ENCODE results near the gene HMGA1.

HMGA1 gene

GRCh38 chr6:34223381-34223955 lies 13.2 kb upstream of the HMGA1 start:
- H3K36me3 ChIP-seq (ENCODE audit: control insufficient read depth, insufficient read depth, low read length) = no peaks in the 10 kb centered on the region
- no peak for TF ChIP-seq CTCF (IDR thresholded peaks at IDR 0.05)
- no peak overlapping the region for H3K9ac ChIP-seq
- H3K27ac ChIP-seq = peak overlapping the region; percentile 27
- H3K4me3 ChIP-seq (ENCODE audit: low read depth, low read length) = peak overlapping the region; percentile 39
- peak overlapping the region; percentile 91 for H2AFZ ChIP-seq
- no peaks in the 10 kb centered on the region for H3K27me3 ChIP-seq (ENCODE audit: control insufficient read depth, insufficient read depth, low read length)
- H3K79me2 ChIP-seq = no peaks in the 10 kb centered on the region
- peak overlapping the region; percentile 79 for H3K4me2 ChIP-seq (ENCODE audit: low read length)
- peaks cover 18% of the 10 kb centered on the region for H3K4me1 ChIP-seq
- H3K9me3 ChIP-seq (ENCODE audit: control insufficient read depth, low read length) = no peaks in the 10 kb centered on the region

- H2AFZ ChIP-seq = peak overlapping the region; percentile 94
- peak overlapping the region; percentile 79 for H3K4me2 ChIP-seq (ENCODE audit: low read length)
- H3K9me3 ChIP-seq (ENCODE audit: control insufficient read depth, low read length) = no peaks in the 10 kb centered on the region
- no peaks in the 10 kb centered on the region for H3K36me3 ChIP-seq (ENCODE audit: control insufficient read depth, insufficient read depth, low read length)
- TF ChIP-seq CTCF (IDR thresholded peaks at IDR 0.05) = no peak
- peak overlapping the region; percentile 51 for H3K4me3 ChIP-seq (ENCODE audit: low read depth, low read length)
- H3K4me1 ChIP-seq = peaks cover 18% of the 10 kb centered on the region
- no peaks in the 10 kb centered on the region for H3K27me3 ChIP-seq (ENCODE audit: control insufficient read depth, insufficient read depth, low read length)
- H3K79me2 ChIP-seq = no peaks in the 10 kb centered on the region
- peak overlapping the region; percentile 77 for H3K27ac ChIP-seq
- no peak overlapping the region for H3K9ac ChIP-seq
Observed at GRCh38 chr6:34223956-34224940, 12.4 kb upstream of the HMGA1 start.

- no peak overlapping the region for H3K9ac ChIP-seq
- H3K79me2 ChIP-seq = no peaks in the 10 kb centered on the region
Observed at GRCh38 chr6:34225551-34225950, 11.1 kb upstream of the HMGA1 start.

GRCh38 chr6:34226066-34226465 lies 10.6 kb upstream of the HMGA1 start:
- Histone ChIP-seq H2AFZ (peak overlapping the region; percentile 53), H3K27me3 (ENCODE audit: control insufficient read depth, insufficient read depth, low read length) (no peaks in the 10 kb centered on the region), H3K9ac (no peak overlapping the region), H3K4me3 (ENCODE audit: low read depth, low read length) (no peak overlapping the region), H3K79me2 (no peaks in the 10 kb centered on the region), H3K27ac (peak overlapping the region; percentile 67), H3K4me2 (ENCODE audit: low read length) (no peak overlapping the region), H3K36me3 (ENCODE audit: control insufficient read depth, insufficient read depth, low read length) (no peaks in the 10 kb centered on the region), H3K4me1 (peaks cover 18% of the 10 kb centered on the region), H3K9me3 (ENCODE audit: control insufficient read depth, low read length) (no peaks in the 10 kb centered on the region)
- TF ChIP-seq CTCF (IDR thresholded peaks at IDR 0.05) = no peak

More at GRCh38 chr6:34225551-34225950, 11.1 kb upstream of the HMGA1 start:
- H2AFZ ChIP-seq = peak overlapping the region; percentile 53
- H3K9me3 ChIP-seq (ENCODE audit: control insufficient read depth, low read length) = no peaks in the 10 kb centered on the region
- peak overlapping the region; percentile 67 for H3K27ac ChIP-seq
- no peak overlapping the region for H3K4me3 ChIP-seq (ENCODE audit: low read depth, low read length)
- no peaks in the 10 kb centered on the region for H3K27me3 ChIP-seq (ENCODE audit: control insufficient read depth, insufficient read depth, low read length)
- peaks cover 18% of the 10 kb centered on the region for H3K4me1 ChIP-seq
- no peaks in the 10 kb centered on the region for H3K36me3 ChIP-seq (ENCODE audit: control insufficient read depth, insufficient read depth, low read length)
- H3K4me2 ChIP-seq (ENCODE audit: low read length) = no peak overlapping the region
- TF ChIP-seq CTCF (IDR thresholded peaks at IDR 0.05) = no peak

All from parathyroid adenoma (tissue), 2 donors.